HG03280 (cell line): Measurements from ENCODE around the gene PIRT.
"Not testable (repeated sequence)": the region's sequence is repeated elsewhere in the genome, so short reads cannot be mapped to it uniquely, and the experiment has no call there.

Experiments
- ATAC-seq: cut with Tn5 transposase; IDR thresholded peaks from one replicate; pipeline ENCODE4 v1.9.1; 2021; ENCODE audit warnings: mild to moderate bottlenecking, moderate library complexity; ENCODE audit not compliant: unreplicated experiment

The PIRT gene

DNA sequence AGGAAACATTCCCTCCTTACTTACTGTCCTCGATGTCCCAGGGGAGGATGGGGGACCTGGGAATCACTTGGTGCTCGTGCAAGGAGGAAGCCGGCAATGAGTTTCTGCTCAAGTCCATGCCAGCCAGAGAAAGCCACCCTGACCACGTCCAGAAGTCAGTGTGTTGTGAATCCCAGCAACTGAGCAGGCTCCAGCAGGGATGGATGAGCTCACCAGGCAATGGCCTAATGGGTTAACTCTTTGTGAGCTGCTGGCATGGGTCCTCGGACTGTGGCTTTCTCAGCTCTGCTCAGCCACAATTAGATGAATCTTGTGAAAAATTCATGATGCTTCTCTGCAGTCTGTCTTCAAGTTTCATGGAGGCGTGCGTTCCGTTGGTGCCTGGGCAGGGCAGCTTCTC lies at the start of gene PIRT:
TSS of gene PIRT (minus strand) at position 167 of the 400 bp plus-strand sequence. CDS start 12,442 bp downstream, outside the sequence.
- ATAC-seq: no peak

DNA sequence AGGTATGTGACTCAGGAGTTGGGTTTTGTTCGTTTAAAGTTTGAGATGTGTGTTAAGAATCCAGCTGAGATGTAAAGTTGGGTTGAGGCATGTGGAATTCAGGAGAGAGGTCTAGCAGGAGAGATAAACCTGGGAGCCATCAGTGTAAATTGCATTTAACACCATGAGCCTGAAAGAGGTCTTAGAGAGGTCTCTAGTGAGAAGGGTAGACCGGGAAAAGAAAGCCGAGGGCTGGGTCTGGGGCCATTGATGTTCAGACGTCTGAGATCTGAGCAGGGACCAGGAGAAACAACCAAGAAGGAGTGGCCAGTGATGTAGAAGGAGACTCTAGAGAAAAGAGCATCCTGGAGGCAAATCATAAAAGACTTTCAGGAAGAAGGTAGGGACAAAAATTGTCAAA lies 44.1 kb upstream of the PIRT start:
- ATAC-seq: no peak

DNA sequence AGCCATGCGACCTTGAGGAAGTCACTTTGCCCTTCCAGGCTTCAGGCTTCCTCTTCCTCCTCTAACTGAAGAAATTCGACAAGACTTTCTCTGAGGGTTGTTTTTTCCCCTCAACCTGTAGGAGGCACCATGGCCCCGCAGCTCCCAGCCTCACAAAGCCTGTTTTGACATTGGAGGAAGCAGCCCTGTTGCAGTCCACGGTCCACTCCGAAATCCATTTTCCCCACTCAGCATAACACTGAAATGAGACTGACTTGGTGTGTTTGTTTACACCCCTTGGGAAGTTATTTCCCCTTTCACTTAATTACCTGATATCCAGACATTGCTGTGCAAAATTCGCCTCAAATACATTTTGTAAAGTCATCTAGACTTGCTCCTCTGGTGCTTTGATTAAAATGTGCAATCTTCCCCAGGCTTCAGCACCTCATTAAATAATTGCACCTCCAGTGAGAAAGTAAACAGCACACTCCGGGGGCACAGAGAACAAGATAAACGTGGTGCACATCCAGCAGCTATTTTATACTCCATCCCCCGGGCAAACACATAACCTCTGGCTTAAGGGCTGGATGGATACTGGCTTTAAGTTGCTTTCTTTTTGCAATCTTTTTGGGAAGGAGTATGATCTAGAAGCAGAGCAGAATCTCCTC lies 41.4 kb upstream of the PIRT start:
- ATAC-seq: no peak

DNA sequence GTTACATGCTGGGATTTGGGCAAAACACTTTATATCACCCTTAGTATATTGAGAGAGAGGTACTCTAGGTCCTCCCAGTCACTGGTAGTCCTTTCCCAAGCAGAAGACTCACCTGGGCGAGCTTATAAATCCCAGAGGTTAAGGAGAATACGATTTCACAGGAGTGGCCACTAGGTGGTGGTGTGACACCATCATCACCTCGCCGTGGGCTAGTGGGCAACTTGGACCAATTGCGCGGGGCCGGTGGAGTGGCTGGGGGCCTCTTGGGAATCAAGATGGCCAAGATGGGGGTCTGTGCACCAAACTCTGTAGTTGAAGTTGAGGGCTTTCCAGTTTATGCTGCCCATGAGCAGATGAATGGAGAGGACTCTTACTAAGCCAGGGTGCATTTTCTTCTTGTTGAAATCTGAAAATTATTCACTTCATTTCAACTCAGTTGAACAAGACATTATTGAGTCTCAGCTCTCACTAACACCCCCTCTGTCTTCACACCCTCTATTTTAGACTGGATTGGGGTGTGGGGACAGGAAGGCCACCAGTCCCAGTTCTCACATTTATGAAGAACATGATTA lies 38.2 kb upstream of the PIRT start:
- no peak for ATAC-seq

DNA sequence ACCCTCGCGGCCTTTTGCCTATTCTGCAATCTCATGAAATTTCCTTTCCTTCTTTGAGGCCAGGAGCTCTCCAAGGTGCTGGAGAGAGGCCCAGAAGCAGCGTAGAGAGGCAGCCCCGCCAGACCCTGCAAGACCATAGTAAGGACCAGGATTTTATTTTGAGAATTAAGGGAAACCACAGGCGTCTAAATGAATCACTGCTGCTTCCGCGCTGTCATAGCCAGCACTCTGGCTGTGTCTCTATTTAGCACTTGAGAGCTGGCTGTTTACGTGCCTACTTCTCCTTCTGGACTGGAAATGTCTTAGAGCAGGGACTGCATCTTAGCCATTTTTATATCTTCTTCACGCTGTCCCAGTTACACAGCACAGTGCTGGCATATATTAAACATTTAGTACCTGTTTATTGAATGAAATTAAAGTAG lies 37.6 kb upstream of the PIRT start:
- ATAC-seq: no peak

DNA sequence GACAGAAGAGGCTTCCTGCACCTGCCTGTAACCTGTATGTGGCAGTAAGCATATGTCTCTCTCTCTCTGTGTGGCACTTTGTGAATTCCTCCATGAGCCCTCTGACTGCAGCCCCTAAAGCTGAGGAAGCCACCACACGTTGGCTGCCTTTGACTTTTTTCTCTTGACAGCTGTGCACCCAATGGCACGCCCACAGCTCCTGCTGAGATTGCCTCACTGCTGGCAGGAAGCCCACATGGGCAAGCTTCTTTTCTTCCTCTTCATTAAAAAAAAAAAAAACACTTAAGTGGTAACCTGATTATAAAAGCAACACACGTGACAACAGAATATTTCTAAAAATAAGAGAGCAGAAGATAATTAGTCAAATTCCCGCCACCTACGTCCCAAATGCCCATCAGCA lies 34.0 kb upstream of the PIRT start:
- no peak for ATAC-seq

DNA sequence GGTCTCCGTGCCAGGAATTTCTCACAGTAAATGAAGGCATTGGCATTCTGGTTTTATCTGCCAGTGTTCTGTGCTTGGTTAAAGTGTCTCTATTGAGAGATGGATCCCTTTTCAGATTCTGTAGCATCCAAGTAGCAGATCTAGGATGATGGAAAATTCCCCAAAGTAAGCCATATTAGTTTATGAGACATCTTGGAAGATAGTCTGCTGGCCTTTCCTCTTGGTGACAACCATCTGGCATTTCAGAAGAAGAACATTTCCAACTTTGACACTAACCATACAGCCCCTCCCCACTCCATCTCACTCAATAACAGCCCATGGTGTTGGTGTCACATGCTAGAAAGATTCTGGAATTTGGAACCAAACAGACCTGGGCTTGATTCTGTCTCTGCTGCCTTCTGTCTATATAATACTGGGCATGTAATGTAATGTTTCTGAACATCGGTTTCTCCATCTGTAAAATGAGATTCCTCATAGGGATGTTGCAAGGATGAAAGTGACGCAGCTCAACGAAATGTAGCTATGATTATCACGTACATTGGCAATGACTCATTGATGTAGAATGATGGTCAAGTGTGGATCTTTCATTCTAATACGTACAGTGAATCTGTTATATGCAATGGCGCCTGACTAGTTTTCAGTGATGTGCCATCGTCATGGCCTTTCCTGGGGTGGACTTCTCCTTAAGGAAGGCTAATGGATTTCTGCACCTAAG lies 32.6 kb upstream of the PIRT start:
- ATAC-seq: no peak

DNA sequence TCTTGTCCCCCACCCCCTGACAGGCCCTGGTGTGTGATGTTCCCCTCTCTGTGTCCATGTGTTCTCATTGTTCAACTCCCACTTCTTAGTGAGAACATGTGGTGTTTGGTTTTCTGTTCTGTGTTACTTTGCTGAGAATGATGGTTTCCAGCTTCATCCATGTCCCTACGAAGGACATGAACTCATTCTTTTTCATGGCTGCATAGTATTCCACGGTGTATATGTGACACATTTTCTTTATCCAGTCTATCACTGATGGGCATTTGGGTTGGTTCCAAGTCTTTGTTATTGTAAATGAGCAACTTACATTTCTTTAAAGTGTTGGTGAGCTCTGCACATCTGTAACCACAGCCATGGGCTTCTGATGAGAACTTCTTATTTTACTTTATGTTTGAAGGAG lies 30.9 kb upstream of the PIRT start:
- not testable (repeated sequence) for ATAC-seq

DNA sequence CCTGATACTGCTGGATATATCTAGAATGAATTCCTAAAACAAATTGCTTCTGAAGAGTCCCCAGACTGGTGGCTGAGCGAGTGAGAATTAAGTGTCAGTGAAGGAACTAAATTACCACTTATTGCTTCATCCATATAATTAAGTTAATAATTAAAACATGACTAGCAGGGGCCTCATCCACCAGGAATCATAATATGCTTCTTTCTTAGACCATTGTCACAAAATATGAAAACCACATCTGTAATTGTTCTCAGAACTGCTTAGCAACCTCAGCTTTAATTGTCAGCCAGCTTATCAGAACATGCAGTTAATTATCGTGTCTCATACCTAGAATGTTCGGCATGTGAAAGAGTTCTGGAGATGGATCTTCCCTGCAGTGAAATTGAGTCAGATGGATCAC lies 21.2 kb upstream of the PIRT start:
- ATAC-seq: no peak

DNA sequence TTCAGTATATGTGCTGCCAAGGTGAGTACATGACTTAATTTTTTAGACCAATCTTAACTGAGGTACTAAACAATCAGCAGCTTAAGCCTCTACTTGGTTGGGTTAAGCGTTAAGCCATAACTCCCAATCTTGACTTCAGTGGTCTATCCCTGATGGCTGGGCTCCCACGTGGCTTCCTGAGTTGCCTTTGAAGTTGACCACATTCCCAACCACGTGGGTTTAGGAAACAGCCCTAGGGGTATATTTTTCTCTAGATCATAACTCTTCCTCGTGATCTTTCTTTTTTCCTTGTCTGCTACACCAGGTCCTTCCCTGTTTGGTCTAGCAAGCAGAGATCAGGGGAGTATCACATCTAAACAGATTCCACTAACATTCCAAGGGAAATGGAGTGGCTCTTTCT lies 20.1 kb upstream of the PIRT start:
- no peak for ATAC-seq

DNA sequence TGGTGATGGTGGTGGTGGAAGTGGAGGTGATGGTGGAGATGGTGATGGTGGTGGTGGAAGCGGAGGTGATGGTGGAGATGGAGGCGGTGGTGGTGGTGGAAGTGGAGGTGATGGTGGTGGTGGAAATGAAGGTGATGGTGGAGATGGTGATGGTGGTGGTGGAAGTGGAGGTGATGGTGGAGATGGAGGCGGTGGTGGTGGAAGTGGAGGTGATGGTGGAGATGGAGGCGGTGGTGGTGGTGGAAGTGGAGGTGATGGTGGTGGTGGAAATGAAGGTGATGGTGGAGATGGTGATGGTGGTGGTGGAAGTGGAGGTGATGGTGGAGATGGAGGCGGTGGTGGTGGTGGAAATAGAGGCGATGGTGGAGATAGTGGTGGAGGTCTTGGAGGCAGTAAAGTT lies 8.7 kb upstream of the PIRT start:
- not testable (repeated sequence) for ATAC-seq

DNA sequence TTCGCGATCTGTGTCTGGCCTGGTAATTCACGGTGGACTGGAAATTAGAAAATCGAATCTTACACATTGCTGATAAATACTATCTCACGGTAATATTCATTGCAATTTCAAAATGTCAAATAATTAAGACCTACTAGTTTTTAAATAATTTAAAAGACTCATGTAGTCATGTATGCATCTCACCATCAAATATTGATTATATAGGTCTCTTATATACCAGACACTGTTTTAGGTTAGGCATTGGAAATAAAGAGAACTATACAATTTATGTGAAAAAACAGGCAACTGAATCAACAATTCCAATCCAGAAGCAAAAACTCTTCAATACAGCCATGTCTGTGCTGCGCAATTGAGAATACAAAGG lies 7.5 kb upstream of the PIRT start:
- no peak for ATAC-seq

DNA sequence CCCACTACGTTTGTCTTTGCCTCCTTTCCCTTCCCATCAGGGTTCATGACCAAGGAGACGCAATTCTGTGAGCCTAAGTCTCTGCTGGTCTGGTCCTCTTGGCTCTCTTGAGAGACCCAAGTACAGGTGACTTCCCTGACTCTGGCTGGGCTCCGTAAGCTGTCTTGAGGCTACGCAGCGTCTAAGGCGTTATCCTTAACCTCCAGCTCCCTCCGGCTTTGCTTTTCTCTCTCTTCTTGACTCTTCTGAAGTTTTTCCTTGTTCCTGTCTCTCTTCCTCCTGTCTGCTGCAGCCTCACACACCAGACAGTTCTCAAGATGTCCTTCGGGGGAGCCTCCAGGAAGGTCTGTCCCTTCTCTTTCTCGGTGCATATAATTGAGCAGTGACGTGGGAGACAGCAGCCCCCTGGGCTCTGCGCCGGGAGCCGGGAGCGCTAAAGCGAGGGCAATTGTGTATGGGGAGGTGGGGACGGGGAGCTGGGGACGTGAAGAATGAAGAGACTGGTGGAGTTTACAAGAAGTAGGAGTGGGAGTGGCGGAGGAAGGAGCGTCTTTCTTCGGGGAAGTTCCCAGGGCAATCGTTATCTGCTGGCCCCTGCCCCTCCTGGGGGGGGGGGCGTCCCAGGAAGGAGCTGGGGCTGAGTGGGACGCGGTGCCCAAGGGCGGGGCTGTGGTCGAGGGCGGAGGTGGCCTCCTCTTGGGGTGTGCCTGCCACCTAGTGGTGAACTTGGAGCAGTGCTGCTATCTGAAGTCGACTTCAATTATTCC lies 6.9 kb upstream of the PIRT start:
- peak; percentile 76 for ATAC-seq

DNA sequence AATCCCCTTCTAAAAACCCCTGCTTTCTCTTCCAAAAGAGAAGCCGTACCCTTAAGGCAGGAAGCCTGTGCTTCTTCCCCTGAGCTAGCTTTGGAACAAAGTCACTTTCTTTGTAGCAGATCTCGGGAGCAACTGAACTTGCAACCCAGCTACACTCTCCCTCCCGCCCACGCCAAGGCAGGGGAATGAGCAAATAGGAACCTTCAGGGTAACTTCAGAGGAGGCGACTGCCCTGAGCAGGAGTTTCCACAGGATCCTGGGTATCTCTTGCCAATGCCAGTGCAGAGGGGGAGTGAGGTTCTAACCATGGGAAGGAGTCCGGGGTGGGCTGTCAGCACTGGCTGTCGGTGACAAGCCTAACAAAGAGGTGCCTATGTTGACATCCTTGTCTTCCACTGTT lies 5.9 kb upstream of the PIRT start:
- ATAC-seq: no peak

DNA sequence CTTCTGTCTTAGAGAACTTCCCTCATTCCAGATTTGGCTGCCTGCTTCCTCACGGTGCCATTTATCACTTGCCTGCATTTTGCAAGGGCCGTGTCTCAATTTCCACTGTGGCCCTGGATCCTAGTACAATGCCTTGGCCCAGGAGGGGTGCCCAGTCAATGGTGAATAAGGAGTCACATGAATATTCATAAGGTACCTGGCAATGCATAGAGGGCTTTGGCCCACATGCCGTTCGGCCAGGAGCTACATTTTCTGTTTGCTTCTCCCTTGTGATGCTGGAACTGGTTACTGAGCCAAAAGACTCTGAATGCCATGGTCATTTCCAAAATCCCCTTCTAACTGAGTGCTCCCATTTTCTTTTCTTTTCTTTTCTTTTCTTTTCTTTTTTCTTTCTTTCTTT lies 4.8 kb upstream of the PIRT start:
- ATAC-seq: no peak

DNA sequence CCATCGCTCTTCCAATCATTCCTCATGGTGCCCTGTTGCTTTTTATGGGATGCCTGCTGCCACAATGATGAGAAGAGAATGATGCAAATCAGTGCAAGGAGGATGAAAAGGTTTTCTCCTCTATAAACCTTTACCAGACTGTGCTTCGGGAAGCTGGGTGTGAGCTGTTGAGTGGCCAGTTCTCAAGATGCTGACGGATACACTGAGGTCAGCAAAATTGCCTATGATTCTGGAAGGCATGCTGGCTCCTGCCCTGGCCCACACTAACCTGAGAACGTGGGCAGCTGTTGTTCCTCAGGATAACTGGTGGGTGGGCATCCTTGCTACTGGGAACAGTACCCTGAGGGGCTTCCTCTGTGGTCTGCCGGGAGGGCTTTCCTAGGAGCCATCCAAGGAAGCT lies 795 bp upstream of the PIRT start:
- ATAC-seq: no peak

DNA sequence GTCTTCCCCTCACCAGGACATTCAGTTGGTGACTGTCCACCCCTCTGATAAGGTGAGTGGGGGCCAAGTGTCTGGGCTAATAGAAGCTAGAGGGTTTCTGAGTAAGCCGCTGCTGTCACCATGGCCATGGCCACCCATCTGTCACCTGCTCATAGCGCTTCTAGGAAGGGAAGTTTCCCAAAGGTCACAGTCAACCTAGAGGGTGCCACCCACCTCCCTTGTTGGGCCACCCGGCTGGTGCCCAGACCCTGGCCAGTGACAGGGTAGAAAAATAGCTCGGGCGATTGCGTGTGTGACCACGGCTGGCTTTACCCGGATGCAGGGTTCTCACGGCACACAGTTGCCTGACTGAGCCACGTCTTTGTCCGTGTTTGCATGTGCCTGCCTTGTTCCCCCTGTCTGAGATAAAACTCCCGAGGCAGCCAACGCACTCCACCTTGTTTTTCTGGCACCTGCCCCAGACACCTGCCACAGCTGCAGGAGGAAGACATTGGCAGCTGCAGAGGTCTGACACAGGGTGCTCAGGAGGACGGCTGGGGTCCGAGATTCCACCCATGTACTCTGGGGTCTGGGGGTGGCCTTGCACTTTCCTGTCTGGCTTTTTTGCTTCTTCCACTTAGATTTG lies 809 bp downstream of the PIRT start:
- ATAC-seq: no peak

DNA sequence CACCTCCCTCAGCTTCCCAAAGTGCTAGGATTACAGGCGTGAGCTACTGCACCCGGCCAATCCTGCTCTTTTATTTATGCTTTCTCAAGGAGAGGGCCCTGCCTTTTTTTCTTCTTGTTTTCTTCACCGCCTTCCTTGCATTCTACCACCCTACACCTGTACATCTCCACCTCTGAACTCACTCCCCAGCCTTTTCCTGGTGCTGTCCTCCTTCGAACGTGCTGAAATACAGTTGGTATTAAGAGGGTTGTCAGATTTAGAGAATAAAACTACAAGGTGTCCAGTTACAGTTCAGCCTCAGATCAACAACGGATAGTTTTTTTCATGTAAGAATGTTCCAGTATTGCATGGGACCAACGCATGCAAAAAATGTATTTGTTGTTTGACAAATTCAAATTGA lies 1.7 kb downstream of the PIRT start:
- no peak for ATAC-seq

DNA sequence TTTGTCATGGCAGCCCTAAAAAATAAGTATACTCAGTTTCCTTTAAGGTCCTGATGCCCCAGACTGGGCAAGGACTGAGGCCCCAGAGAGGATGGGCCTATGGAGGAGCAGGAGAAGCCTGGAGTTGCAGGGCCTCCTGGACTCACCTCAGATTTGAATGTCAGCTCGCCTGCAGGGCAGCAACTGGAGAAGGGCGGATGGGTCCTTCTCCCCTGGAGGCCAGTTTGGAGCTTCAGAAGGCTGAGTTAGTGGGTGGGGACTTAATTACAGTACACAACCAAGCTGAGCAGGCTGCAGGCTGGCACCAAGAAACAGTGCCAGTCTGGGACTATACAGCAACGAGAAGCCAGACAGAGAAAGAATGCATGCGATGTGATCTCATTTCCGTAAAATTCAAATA lies 6.2 kb downstream of the PIRT start:
- no peak for ATAC-seq

DNA sequence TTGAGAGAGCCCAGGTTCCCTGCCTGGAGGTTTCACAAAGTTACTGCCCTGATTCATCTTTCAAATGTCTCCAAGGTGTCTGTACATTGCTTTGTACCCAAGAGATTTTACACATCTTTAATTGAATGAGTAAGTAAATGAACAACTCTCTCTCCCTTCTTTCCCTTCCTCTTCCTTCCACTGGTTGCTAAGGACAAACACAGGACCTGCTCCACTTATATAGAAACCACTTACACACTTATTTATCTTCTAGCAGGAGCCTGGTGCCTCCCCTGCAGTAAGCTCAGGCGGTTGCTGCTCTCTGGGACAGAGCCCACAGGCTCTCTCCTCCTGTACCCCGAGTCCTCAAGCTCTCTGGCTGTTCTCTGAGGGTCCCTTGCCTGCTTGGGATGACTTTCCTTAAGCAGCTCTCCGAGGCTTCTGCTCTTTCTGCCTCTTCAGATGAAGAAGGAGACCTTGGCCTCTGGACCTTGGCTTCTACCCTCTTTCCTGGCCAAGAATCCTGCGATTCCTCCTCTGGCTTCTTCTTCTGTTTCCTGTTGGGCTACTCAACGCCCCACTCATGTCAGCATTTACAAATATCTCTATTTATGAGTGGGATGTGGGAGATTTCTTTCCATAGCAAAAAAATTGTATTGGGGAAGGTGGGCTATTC lies 9.9 kb downstream of the PIRT start:
- no peak for ATAC-seq

DNA sequence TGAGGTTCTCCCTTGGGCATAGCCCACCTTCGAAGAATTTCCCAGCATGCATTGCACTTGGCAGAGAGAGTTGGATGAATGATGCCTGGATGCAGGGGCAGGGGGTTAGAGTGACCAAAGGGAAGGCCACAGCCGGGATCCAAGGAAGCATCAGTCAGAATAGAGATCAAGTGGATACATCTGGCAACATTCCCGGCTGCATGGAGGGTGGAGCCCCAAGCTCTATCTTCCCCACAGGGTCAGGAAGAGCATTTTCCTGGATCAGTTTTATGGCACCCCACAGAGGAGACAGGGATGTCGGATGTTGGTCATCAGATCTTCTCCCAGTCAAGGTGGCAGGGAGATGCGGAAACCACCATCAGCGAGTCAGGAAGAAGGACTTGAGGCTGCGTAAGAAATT lies 13.0 kb downstream of the PIRT start:
- ATAC-seq: no peak
